HCT116 (cell line): ENCODE measurements around the gene SMARCA4. TPM values are rescaled to one million over a fixed set of nuclear protein-coding genes. Genes with fewer than 3 reads are reported as not detected.

ENCODE experiments used
- ATAC-seq: fragments of 200-7000 bp; cut with Tn5 transposase; 2 replicates; pipeline ENCODE4 v1.9.1; 2020; ENCODE audit warnings: mild to moderate bottlenecking, moderate library complexity
- BruUV-seq: library from RNA; stranded (reverse); fragments of 400-500 nt; replicated peaks from 2 replicates; lab custom pipeline; 2021; lab: Mats Ljungman, UMichigan
- CTCF ChIA-PET: fragments of 300-600 bp; sonication (Branson Sonifier 250); formaldehyde crosslinking; loops from one replicate; lab custom pipeline; 2021; ENCODE audit warnings: antibody characterized with exemption; lab: Charles Lee
- POLR2A ChIA-PET: fragments of 300-600, 350-600 bp; sonication (Branson Sonifier 250); formaldehyde crosslinking; loops from one replicate; lab custom pipeline; 2021; ENCODE audit warnings: antibody characterized with exemption; lab: Charles Lee
- RAD21 ChIA-PET, 2 experiments: fragments of 300-600 bp; sonication (Branson Sonifier 250); formaldehyde crosslinking; loops; one replicate each; lab custom pipeline; 2023; ENCODE audit warnings: low total read pairs in 2 of 2; ENCODE audit not compliant: uncharacterized antibody in 2 of 2, unreplicated experiment in 2 of 2, low non-redundant PET in 1 of 2; lab: Charles Lee
- DNase-seq: peaks from one replicate; pipeline ENCODE4 v3.0.0-alpha.2; 2010; ENCODE audit warnings: low read depth, low spot score
- H2AFZ ChIP-seq: fragments of 200-600 bp; shearing (Covaris generic), sonication (generic); 2 replicates; pipeline ENCODE4 v1.6.1; 2017; ENCODE audit warnings: low read depth, mixed run types, mixed read lengths, antibody characterized with exemption, low read length; ENCODE audit not compliant: poor library complexity, severe bottlenecking
- H3K27ac ChIP-seq: 2 replicates; pipeline ENCODE4 v1.5.1; 2012; ENCODE audit warnings: low read depth, low read length
- H3K27me3 ChIP-seq: fragments of 200-600 bp; sonication (generic); 2 replicates; pipeline ENCODE4 v1.6.1; 2016; ENCODE audit warnings: mixed run types, low read length, mixed read lengths; ENCODE audit not compliant: insufficient read depth
- H3K36me3 ChIP-seq, 2 experiments: fragments of 200-500 bp in 1 of 2; fragments of 200-600 bp in 1 of 2; sonication (Bioruptor generic) in 1 of 2; sonication (generic) in 1 of 2; 2 replicates each; pipeline versions ENCODE4 v1.5.1 to v1.6.1; 2014 to 2016; ENCODE audit warnings: low read length in 2 of 2, inconsistent platforms in 1 of 2, mixed read lengths in 1 of 2, mixed run types in 1 of 2; ENCODE audit not compliant: insufficient read depth in 2 of 2, control insufficient read depth in 1 of 2
- H3K4me1 ChIP-seq, 2 experiments: fragments of 200-600 bp in 1 of 2; sonication (generic) in 1 of 2; 2 replicates each; pipeline versions ENCODE4 v1.5.1 to v1.6.1; 2012 to 2017; ENCODE audit warnings: low read length in 2 of 2, inconsistent platforms in 1 of 2, mild to moderate bottlenecking in 1 of 2, mixed read lengths in 1 of 2, mixed run types in 1 of 2, moderate library complexity in 1 of 2; ENCODE audit not compliant: insufficient read depth in 2 of 2, control insufficient read depth in 1 of 2
- H3K4me2 ChIP-seq: fragments of 200-600 bp; sonication (generic); 2 replicates; pipeline ENCODE4 v1.6.1; 2017; ENCODE audit warnings: mixed run types, low read length, mixed read lengths
- H3K4me3 ChIP-seq, 2 experiments: fragments of 200-600 bp in 1 of 2; sonication (generic) in 1 of 2; replicated peaks in 1 of 2; 2 replicates each; pipeline ENCODE4 v1.5.1; 2011 to 2016; ENCODE audit warnings: low read length in 2 of 2, control low read depth in 1 of 2, low read depth in 1 of 2, mild to moderate bottlenecking in 1 of 2, mixed read lengths in 1 of 2, mixed run types in 1 of 2
- H3K79me2 ChIP-seq: fragments of 200-600 bp; sonication (generic); 2 replicates; pipeline ENCODE4 v1.6.1; 2017; ENCODE audit warnings: mild to moderate bottlenecking, mixed run types, low read length, moderate library complexity, mixed read lengths; ENCODE audit not compliant: insufficient read depth
- H3K9ac ChIP-seq: fragments of 200-600 bp; sonication (generic); 2 replicates; pipeline ENCODE4 v1.6.1; 2016; ENCODE audit warnings: low read length, mixed read lengths
- H3K9me2 ChIP-seq: fragments of 200-600 bp; sonication (generic), shearing (Covaris generic); 2 replicates; pipeline ENCODE4 v1.6.1; 2017; ENCODE audit warnings: mixed run types, mild to moderate bottlenecking, moderate library complexity; ENCODE audit not compliant: insufficient read depth
- H3K9me3 ChIP-seq, 2 experiments: fragments of 200-500 bp in 1 of 2; fragments of 200-600 bp in 1 of 2; sonication (Bioruptor generic) in 1 of 2; sonication (generic) in 1 of 2; 2 replicates each; pipeline ENCODE4 v1.6.1; 2014 to 2017; ENCODE audit warnings: low read length in 2 of 2, mixed read lengths in 2 of 2, inconsistent platforms in 1 of 2, low read depth in 1 of 2, mild to moderate bottlenecking in 1 of 2, mixed run types in 1 of 2, moderate library complexity in 1 of 2; ENCODE audit not compliant: control insufficient read depth in 1 of 2, insufficient read depth in 1 of 2
- H4K20me1 ChIP-seq: fragments of 200-600 bp; sonication (generic), shearing (Covaris generic); 2 replicates; pipeline ENCODE4 v1.6.1; 2017; ENCODE audit warnings: mixed run types, mild to moderate bottlenecking, moderate library complexity; ENCODE audit not compliant: insufficient read depth
- ATF3 ChIP-seq: IDR thresholded peaks from 2 replicates; pipeline ENCODE4 v1.6.1; 2012
- EGR1 ChIP-seq: IDR thresholded peaks from 2 replicates; pipeline ENCODE4 v1.6.1; 2012; ENCODE audit warnings: low read depth
- ELF1 ChIP-seq: IDR thresholded peaks from 2 replicates; pipeline ENCODE4 v1.6.1; 2012; ENCODE audit warnings: low read depth, borderline replicate concordance
- FOSL1 ChIP-seq: IDR thresholded peaks from 2 replicates; pipeline ENCODE4 v1.6.1; 2012; ENCODE audit warnings: low read depth
- JUND ChIP-seq: IDR thresholded peaks from 2 replicates; pipeline ENCODE4 v1.6.1; 2012
- POLR2A ChIP-seq: IDR thresholded peaks from 2 replicates; pipeline ENCODE4 v1.7.0; 2011; ENCODE audit warnings: borderline replicate concordance; ENCODE audit not compliant: insufficient read depth, insufficient read length; ENCODE audit errors: extremely low read depth
- POLR2AphosphoS5 ChIP-seq: IDR thresholded peaks from 2 replicates; pipeline ENCODE4 v1.6.1; 2011; ENCODE audit warnings: mild to moderate bottlenecking, low read depth, low read length, moderate library complexity
- RAD21 ChIP-seq: IDR thresholded peaks from 2 replicates; pipeline ENCODE4 v1.6.1; 2012; ENCODE audit warnings: low read depth, mild to moderate bottlenecking
- REST ChIP-seq: IDR thresholded peaks from 2 replicates; pipeline ENCODE4 v1.6.1; 2012; ENCODE audit warnings: low read depth
- SRF ChIP-seq: IDR thresholded peaks from 2 replicates; pipeline ENCODE4 v1.6.1; 2012; ENCODE audit warnings: low read depth
- TCF7L2 ChIP-seq: IDR thresholded peaks from 2 replicates; pipeline ENCODE4 v1.7.0; 2011; ENCODE audit warnings: borderline replicate concordance, inconsistent platforms; ENCODE audit not compliant: insufficient read depth, insufficient read length; ENCODE audit errors: extremely low read depth
- intact Hi-C: fragments of 100-400 bp; cut with micrococcal nuclease; formaldehyde crosslinking; loops from 2 replicates; pipeline ENCODE4 v1.10.0; 2022
- total RNA-seq: library from RNA; stranded (reverse); gene quantifications from one replicate; pipeline ENCODE4 v1.2.1, GENCODE V29; 2021; ENCODE audit not compliant: unreplicated experiment

Gene SMARCA4
- total RNA-seq, 1 experiment from 2014 or later: 116 TPM

- BruUV-seq: no TSS peak
- no peak for TF ChIP-seq EGR1
- TF ChIP-seq JUND: no peak
- TF ChIP-seq ATF3: no peak
- no peak for TF ChIP-seq SRF
- TF ChIP-seq REST: no peak
- TF ChIP-seq RAD21: no peak
- TF ChIP-seq ELF1: no peak
- Histone ChIP-seq H3K9ac (no peak overlapping the region), H3K27me3 (no peaks in the 10 kb centered on the region), H3K27ac (no peak overlapping the region), H3K9me2 (no peaks in the 10 kb centered on the region), H3K36me3 (peaks cover 60 to 62% of the 10 kb centered on the region in 2 experiments), H3K4me2 (no peak overlapping the region), H3K4me1 (peaks cover 0 to under 1% of the 10 kb centered on the region in 2 experiments; a peak in 1 of 4 replicates), H3K4me3 (no peak overlapping the region), H3K9me3 (no peaks in the 10 kb centered on the region), H2AFZ (no peak overlapping the region), H4K20me1 (no peaks in the 10 kb centered on the region), H3K79me2 (no peaks in the 10 kb centered on the region; the same call in 1 of the 2 replicates)
- ChIA-PET RAD21 (no interaction called here), POLR2A (no interaction called here), CTCF (no interaction called here)
- intact Hi-C loops: no loop called here
- DNase-seq (no peak), ATAC-seq (no peak)
Measured at GRCh38 chr19:11023016-11023415, 62.2 kb downstream of the SMARCA4 start.

GRCh38 chr19:11023710-11024109, 62.9 kb downstream of the SMARCA4 start:
- Histone ChIP-seq H2AFZ (no peak overlapping the region), H3K4me3 (no peak overlapping the region), H4K20me1 (no peaks in the 10 kb centered on the region), H3K27me3 (no peaks in the 10 kb centered on the region), H3K79me2 (no peaks in the 10 kb centered on the region; the same call in 1 of the 2 replicates), H3K4me2 (no peak overlapping the region), H3K9ac (no peak overlapping the region), H3K4me1 (no peaks in the 10 kb centered on the region), H3K36me3 (peaks cover 62 to 63% of the 10 kb centered on the region in 2 experiments), H3K9me3 (no peaks in the 10 kb centered on the region), H3K9me2 (no peaks in the 10 kb centered on the region), H3K27ac (no peak overlapping the region)
- ChIA-PET POLR2A (no interaction called here), RAD21 (no interaction called here), CTCF (no interaction called here)
- ATAC-seq (no peak), DNase-seq (no peak)
- TF ChIP-seq RAD21: no peak
- TF ChIP-seq FOSL1: no peak
- TF ChIP-seq POLR2AphosphoS5: no peak
- no peak for TF ChIP-seq TCF7L2
- TF ChIP-seq SRF: no peak
- no peak for TF ChIP-seq POLR2A
- no TSS peak for BruUV-seq
- intact Hi-C loops: no loop called here
